NCI-H1105 (cell line): ENCODE measurements around the gene SLC5A11.
A peak's percentile ranks its signal among the peaks of the same experiment; 100 is the strongest.
"Not testable (repeated sequence)": the region's sequence is repeated elsewhere in the genome, so short reads cannot be mapped to it uniquely, and the experiment has no call there.

Experiments
- DNase-seq: peaks from one replicate; lab custom pipeline; 2025; lab: John Stamatoyannopoulos, UW

Gene SLC5A11

DNA sequence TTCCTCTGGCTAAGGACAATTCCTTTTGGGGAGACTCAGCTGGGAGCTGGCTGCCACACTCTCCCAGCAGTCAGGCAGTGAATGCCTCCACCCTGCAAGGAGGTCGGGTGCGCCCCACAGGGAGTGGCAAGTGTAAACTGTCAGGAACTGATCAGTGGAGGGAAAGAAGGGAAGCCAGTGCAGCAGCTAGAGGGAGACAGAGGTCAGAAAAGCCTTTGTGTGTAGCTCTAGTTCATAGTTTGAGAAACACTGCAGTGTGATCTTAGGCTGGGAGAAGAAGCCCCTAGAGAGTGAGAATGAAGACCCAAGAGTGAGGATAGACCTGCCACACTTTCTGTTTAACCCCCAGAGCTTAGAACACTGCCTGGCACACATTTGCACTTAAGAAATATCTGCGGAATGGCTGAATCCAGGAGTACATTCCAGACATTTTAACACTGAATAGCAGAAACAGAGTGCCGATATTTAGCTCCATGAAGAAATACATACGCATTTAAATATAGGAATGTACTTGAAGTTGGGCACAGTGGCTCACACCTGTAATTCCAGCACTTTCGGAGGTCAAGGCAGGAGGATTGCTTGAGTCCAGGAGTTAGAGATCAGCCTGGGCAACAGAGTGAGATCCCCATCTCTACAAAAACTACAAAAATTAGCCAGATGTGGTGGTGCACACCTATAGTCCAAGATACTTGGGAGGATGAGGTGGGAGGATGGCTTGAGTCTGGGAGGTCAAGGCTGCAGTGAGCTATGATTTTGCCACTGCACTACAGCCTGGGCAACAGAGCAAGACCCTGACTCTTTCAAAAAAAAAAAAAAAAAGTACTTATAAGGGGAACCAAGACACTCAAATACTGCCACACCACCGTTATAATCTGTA, 11.1 kb upstream of the SLC5A11 start:
- no peak for DNase-seq

GRCh38 chr16:24836836-24837235, 8.9 kb upstream of the SLC5A11 start:
- no peak for DNase-seq

- no peak for DNase-seq
Measured at GRCh38 chr16:24837969-24838368, 7.8 kb upstream of the SLC5A11 start.

DNA sequence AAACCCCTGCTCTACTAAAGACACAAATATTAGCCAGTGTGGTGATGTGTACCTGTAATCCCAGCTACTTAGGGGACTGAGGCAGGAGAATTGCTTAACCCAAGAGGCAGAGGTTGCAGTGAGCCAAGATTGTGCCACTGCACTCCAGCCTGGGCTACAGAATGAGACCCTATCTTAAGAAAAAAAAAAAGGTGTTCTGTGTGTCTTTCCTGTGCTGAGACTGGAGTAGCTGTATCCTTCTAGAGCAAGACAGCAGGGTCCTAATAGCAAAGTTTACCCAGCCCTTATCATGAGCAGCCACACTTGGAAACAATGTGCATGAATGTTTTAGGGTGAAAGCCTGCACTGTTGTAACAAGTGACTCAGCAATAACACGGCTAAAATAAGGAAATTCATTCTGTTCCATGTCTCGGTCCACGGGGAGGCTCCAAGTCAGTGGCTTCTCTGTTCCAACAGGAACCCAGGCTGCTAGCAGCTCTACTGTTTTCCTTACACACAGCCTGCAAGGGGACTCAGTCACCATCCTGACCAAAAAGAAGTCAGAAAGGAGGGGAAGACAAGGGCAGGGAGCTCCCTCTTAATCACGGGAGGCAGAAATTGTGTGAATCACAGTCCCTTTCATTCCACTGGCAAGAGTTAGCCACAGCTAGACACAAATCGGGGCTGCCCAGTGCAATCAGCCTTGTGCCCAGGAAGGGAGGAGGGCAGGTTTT, 7.1 kb upstream of the SLC5A11 start:
- no peak for DNase-seq

- no peak for DNase-seq
Measured at GRCh38 chr16:24839347-24839972, 6.3 kb upstream of the SLC5A11 start.

DNA sequence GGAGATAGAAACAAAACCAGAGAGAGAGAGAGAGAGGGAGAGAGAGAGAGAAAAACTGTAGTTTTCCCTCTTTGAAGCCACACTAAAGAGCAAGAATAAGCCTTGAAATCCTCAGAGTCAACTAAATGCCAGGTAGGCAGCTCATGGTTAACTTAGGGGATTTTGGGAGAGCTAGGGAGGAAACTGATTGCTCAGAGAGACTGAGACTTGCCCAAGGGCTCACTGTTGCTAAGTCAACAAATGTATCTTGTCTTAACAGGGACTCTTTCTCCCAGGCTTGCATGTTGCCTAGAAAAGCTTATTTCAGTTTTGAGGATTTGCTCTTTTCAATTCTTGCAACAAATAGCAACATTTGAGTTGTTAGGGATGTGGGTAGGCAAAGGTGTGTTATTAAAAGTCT, 4.5 kb upstream of the SLC5A11 start:
- DNase-seq: no peak

- no peak for DNase-seq
Measured at GRCh38 chr16:24844101-24845030, 1.4 kb upstream of the SLC5A11 start.

GRCh38 chr16:24845031-24845365, 765 bp upstream of the SLC5A11 start:
- not testable (repeated sequence) for DNase-seq

GRCh38 chr16:24846548-24847357, 990 bp downstream of the SLC5A11 start:
- no peak for DNase-seq

DNA sequence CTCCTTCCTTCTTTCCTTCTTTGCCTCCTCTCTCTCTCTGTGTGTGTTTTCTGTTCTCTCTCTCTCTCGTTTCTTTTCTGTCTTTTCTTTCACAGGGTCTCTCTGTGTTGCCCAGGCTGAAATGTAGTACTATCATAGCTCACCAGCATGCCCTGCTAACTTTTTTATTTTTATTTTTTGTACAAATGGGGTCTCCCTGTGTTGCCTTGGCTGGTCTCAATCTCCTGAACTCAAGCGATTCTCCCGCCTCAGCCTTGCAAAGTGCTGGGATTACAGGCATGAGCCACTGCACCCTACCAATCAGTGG, 1.5 kb downstream of the SLC5A11 start:
- no peak for DNase-seq

GRCh38 chr16:24848065-24848464, 2.3 kb downstream of the SLC5A11 start:
- no peak for DNase-seq

DNA sequence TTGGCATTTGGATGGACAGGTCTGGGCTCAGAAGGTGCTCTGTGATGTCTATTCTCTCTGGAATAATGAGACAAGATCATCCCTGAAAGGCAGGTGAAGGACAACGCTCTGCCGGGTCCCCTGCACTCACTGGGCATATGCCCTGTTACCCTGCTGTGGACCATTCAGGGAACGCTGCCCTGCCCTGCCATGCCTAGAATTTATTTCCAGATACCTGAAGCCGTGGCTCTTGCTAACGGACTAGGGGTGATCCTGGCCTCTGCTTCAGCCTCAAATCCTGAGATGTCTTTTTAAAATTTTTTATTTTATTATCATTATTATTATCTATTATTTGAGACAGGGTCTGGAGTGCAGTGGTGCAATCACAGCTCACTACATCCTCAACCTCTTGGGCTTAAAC, 3.9 kb downstream of the SLC5A11 start:
- no peak for DNase-seq

- no peak for DNase-seq
Measured at GRCh38 chr16:24850289-24850938, 4.7 kb downstream of the SLC5A11 start.

- no peak for DNase-seq
Measured at GRCh38 chr16:24851700-24852099, 5.9 kb downstream of the SLC5A11 start.

GRCh38 chr16:24852281-24852721, 6.5 kb downstream of the SLC5A11 start:
- no peak for DNase-seq

- no peak for DNase-seq
Measured at GRCh38 chr16:24853169-24853824, 7.5 kb downstream of the SLC5A11 start.

GRCh38 chr16:24853830-24854229, 8.1 kb downstream of the SLC5A11 start:
- DNase-seq: peak; percentile 4

GRCh38 chr16:24854607-24855171, 8.9 kb downstream of the SLC5A11 start:
- no peak for DNase-seq

GRCh38 chr16:24855678-24856077, 9.9 kb downstream of the SLC5A11 start:
- no peak for DNase-seq

DNA sequence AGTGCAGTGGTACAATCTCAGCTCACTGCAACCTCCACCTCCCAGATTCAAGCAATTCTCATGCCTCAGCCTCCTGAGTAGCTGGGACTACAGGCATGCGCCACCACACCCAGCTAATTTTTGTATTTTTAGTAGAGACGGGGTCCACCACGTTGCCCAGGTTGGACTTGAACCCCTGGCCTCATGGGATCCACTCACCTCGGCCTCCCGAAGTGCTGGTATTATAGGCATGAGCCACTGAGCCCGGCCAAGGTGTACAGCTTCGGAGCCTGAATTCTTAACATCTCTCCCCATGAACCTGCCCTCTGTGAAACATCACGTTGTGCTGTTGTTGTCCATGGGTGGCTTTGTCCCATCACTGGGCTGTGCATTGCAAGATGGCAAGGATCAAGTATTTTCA, 11.1 kb downstream of the SLC5A11 start:
- DNase-seq: not testable (repeated sequence)
